Keratinocyte (primary cell): Measurements from ENCODE around the gene NPTX1. TPM values are rescaled to one million over a fixed set of nuclear protein-coding genes. Genes with fewer than 3 reads are reported as not detected.

Experiments used
- DNase-seq: peaks from one replicate; pipeline ENCODE4 v3.0.0-alpha.2; 2011; ENCODE audit warnings: low read depth, missing footprints, low spot score
- FAIRE-seq: peaks from 2 replicates; lab custom pipeline; 2011; peaks lifted over from hg19 to GRCh38; lab: Jason Lieb, UNC
- H2AFZ ChIP-seq: 2 replicates; pipeline ENCODE4 v1.6.0; 2012; ENCODE audit warnings: low read length, control low read depth, inconsistent platforms; ENCODE audit not compliant: control insufficient read depth
- H3K27ac ChIP-seq: 2 replicates; pipeline ENCODE4 v1.5.1; 2011; ENCODE audit warnings: low read length; ENCODE audit not compliant: control insufficient read depth, insufficient read depth
- H3K27me3 ChIP-seq: 3 replicates; pipeline ENCODE4 v1.6.0; 2011; ENCODE audit warnings: low read length; ENCODE audit not compliant: control insufficient read depth, insufficient read depth; ENCODE audit errors: extremely low read depth
- H3K36me3 ChIP-seq, 2 experiments: 2 replicates in 1 of 2; 3 replicates in 1 of 2; pipeline ENCODE4 v1.5.1; 2011; ENCODE audit warnings: low read length in 2 of 2, mild to moderate bottlenecking in 1 of 2; ENCODE audit not compliant: control insufficient read depth in 2 of 2, insufficient read depth in 2 of 2; ENCODE audit errors: extremely low read depth in 1 of 2
- H3K4me1 ChIP-seq: 3 replicates; pipeline ENCODE4 v1.5.1; 2011; ENCODE audit warnings: low read length; ENCODE audit not compliant: control insufficient read depth, insufficient read depth; ENCODE audit errors: extremely low read depth
- H3K4me2 ChIP-seq: 3 replicates; pipeline ENCODE4 v1.6.0; 2011; ENCODE audit warnings: low read depth, low read length; ENCODE audit not compliant: control insufficient read depth, insufficient read depth; ENCODE audit errors: extremely low read depth
- H3K4me3 ChIP-seq, 3 experiments: fragments of 200-600 bp in 1 of 3; sonication (generic) in 1 of 3; 2 replicates in 2 of 3; 3 replicates in 1 of 3; pipeline ENCODE4 v1.5.1; 2011 to 2016; ENCODE audit warnings: low read length in 3 of 3, mild to moderate bottlenecking in 3 of 3, control low read depth in 2 of 3, inconsistent platforms in 1 of 3, low read depth in 1 of 3, mixed read lengths in 1 of 3, mixed run types in 1 of 3, moderate library complexity in 1 of 3; ENCODE audit not compliant: control insufficient read depth in 2 of 3, insufficient read depth in 2 of 3; ENCODE audit errors: extremely low read depth in 1 of 3
- H3K79me2 ChIP-seq: 2 replicates; pipeline ENCODE4 v1.6.0; 2012; ENCODE audit warnings: low read length; ENCODE audit not compliant: control insufficient read depth, insufficient read depth
- H3K9ac ChIP-seq: 3 replicates; pipeline ENCODE4 v1.6.0; 2011; ENCODE audit warnings: low read length; ENCODE audit not compliant: control insufficient read depth, insufficient read depth; ENCODE audit errors: extremely low read depth
- H3K9me1 ChIP-seq: 3 replicates; pipeline ENCODE4 v1.6.0; 2011; ENCODE audit warnings: low read length; ENCODE audit not compliant: control insufficient read depth, insufficient read depth; ENCODE audit errors: extremely low read depth
- H3K9me3 ChIP-seq: 2 replicates; pipeline ENCODE4 v1.5.1; 2012; ENCODE audit warnings: low read depth, low read length; ENCODE audit not compliant: control insufficient read depth
- H4K20me1 ChIP-seq: 3 replicates; pipeline ENCODE4 v1.6.0; 2011; ENCODE audit warnings: low read length; ENCODE audit not compliant: control insufficient read depth, insufficient read depth; ENCODE audit errors: extremely low read depth
- EZH2 ChIP-seq: IDR thresholded peaks from one replicate; pipeline ENCODE4 v1.6.1; 2012; ENCODE audit warnings: inconsistent platforms, mild to moderate bottlenecking, low read length, moderate library complexity
- dilution Hi-C: fragments of 300-500 bp; cut with MboI; formaldehyde crosslinking; loops from one replicate; pipeline ENCODE4 v1.7.0; 2020; ENCODE audit warnings: low sequenced_read_pairs; ENCODE audit not compliant: extremely low pct_ligation_motif_present
- polyA plus RNA-seq, 5 experiments: library from polyadenylated mRNA; depleted of rRNA in 3 of 5; stranded (reverse) in 3 of 5; stranded (forward) in 1 of 5; unstranded in 1 of 5; fragments of >200 nt; gene quantifications; 1 replicate in 1 of 5; 2 replicates in 3 of 5; 3 replicates in 1 of 5; pipeline versions ENCODE4 v1.2.1 to v1.2.3, GENCODE V29; 2011 to 2012; ENCODE audit warnings: missing spikeins in 2 of 5, low read depth in 1 of 5, low replicate concordance in 1 of 5
- TF ChIP-seq, protein P1 (sequence below), 3 experiments: IDR thresholded peaks in 1 of 3; conservative IDR thresholded peaks in 1 of 3; optimal IDR thresholded peaks in 1 of 3; 2 replicates in 2 of 3; 3 replicates in 1 of 3; pipeline versions ENCODE3 to v1.5.1; 2011; ENCODE audit warnings: low read length in 3 of 3, mild to moderate bottlenecking in 3 of 3, moderate library complexity in 2 of 3, control low read depth in 1 of 3, inconsistent platforms in 1 of 3; ENCODE audit not compliant: insufficient read depth in 2 of 3; ENCODE audit errors: extremely low read depth in 1 of 3

Gene NPTX1
- polyA plus RNA-seq, 1 donor (not counting 4 experiments of a cell fraction or from before 2014, with no cell fraction given) = 0.03 TPM

- H3K9me1 ChIP-seq = no peaks in the 10 kb centered on the region
- H3K36me3 ChIP-seq = no peaks in the 10 kb centered on the region
- dilution Hi-C loops = no loop called here
- no peaks in the 10 kb centered on the region for H3K4me1 ChIP-seq
- no peak overlapping the region for H3K9ac ChIP-seq
- H3K4me3 ChIP-seq = no peak overlapping the region
- DNase-seq = no peak
- H4K20me1 ChIP-seq = no peaks in the 10 kb centered on the region
- H3K79me2 ChIP-seq = no peaks in the 10 kb centered on the region
- no peak overlapping the region for H3K4me2 ChIP-seq
- no peak overlapping the region for H3K27ac ChIP-seq
- H2AFZ ChIP-seq = no peak overlapping the region
- FAIRE-seq = no peak
- H3K27me3 ChIP-seq = no peaks in the 10 kb centered on the region
- no peaks in the 10 kb centered on the region for H3K9me3 ChIP-seq
- no peak for TF ChIP-seq EZH2
- TF ChIP-seq, protein P1, sequence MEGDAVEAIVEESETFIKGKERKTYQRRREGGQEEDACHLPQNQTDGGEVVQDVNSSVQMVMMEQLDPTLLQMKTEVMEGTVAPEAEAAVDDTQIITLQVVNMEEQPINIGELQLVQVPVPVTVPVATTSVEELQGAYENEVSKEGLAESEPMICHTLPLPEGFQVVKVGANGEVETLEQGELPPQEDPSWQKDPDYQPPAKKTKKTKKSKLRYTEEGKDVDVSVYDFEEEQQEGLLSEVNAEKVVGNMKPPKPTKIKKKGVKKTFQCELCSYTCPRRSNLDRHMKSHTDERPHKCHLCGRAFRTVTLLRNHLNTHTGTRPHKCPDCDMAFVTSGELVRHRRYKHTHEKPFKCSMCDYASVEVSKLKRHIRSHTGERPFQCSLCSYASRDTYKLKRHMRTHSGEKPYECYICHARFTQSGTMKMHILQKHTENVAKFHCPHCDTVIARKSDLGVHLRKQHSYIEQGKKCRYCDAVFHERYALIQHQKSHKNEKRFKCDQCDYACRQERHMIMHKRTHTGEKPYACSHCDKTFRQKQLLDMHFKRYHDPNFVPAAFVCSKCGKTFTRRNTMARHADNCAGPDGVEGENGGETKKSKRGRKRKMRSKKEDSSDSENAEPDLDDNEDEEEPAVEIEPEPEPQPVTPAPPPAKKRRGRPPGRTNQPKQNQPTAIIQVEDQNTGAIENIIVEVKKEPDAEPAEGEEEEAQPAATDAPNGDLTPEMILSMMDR (optimal IDR thresholded peaks at IDR 0.05 in 1 of 3, IDR thresholded peaks at IDR 0.05 in 1 of 3, conservative IDR thresholded peaks at IDR 0.05 in 1 of 3; ENCODE audit: extremely low read depth in 1 of 3, insufficient read depth in 2 of 3, low read length in 3 of 3) = no peak
Measured at GRCh38 chr17:80438806-80439205, 37.6 kb downstream of the NPTX1 start.

GRCh38 chr17:80437532-80437931 is 38.9 kb downstream of the NPTX1 start:
- no peak for FAIRE-seq
- Histone ChIP-seq H3K4me1 (no peaks in the 10 kb centered on the region), H4K20me1 (peaks cover 3% of the 10 kb centered on the region)

More at GRCh38 chr17:80437532-80437931, 38.9 kb downstream of the NPTX1 start:
- dilution Hi-C loops = no loop called here
- Histone ChIP-seq H3K79me2 (no peaks in the 10 kb centered on the region), H3K36me3 (no peaks in the 10 kb centered on the region), H3K4me3 (no peak overlapping the region), H3K4me2 (no peak overlapping the region), H3K9ac (no peak overlapping the region), H3K9me3 (no peaks in the 10 kb centered on the region), H2AFZ (no peak overlapping the region), H3K9me1 (no peaks in the 10 kb centered on the region), H3K27ac (no peak overlapping the region), H3K27me3 (no peaks in the 10 kb centered on the region)
- DNase-seq = no peak
- no peak for TF ChIP-seq EZH2
- TF ChIP-seq, protein P1 (optimal IDR thresholded peaks at IDR 0.05 in 1 of 3, IDR thresholded peaks at IDR 0.05 in 1 of 3, conservative IDR thresholded peaks at IDR 0.05 in 1 of 3; ENCODE audit: extremely low read depth in 1 of 3, insufficient read depth in 2 of 3, low read length in 3 of 3) = no peak
